ENCODE results near the gene ADGRL1.

Gene ADGRL1

GRCh38 chr19:14106840-14107239 is 99.1 kb downstream of the ADGRL1 start:
- no peak overlapping the region for H3K4me3 ChIP-seq (ENCODE audit: low read depth, low read length)
- in situ Hi-C loops (cut with HindIII; ENCODE audit: low sequenced_read_pairs), result no loop called here
- no peak for TF ChIP-seq CTCF (IDR thresholded peaks at IDR 0.05; ENCODE audit: low read depth, low read length)
- no peak for DNase-seq (ENCODE audit: low read depth, low spot score)

- no peak for TF ChIP-seq CTCF (IDR thresholded peaks at IDR 0.05; ENCODE audit: low read depth, low read length)
- in situ Hi-C loops (cut with HindIII; ENCODE audit: low sequenced_read_pairs), result no loop called here
- no peak for DNase-seq (ENCODE audit: low read depth, low spot score)
- no peak overlapping the region for H3K4me3 ChIP-seq (ENCODE audit: low read depth, low read length)
Observed at GRCh38 chr19:14105680-14106079, 100.3 kb downstream of the ADGRL1 start.

- no peak overlapping the region for H3K4me3 ChIP-seq (ENCODE audit: low read depth, low read length)
- no peak for TF ChIP-seq CTCF (IDR thresholded peaks at IDR 0.05; ENCODE audit: low read depth, low read length)
- in situ Hi-C loops (cut with HindIII; ENCODE audit: low sequenced_read_pairs), result no loop called here
- DNase-seq (ENCODE audit: low read depth, low spot score), result no peak
Observed at GRCh38 chr19:14103310-14103709, 102.7 kb downstream of the ADGRL1 start.

GRCh38 chr19:14102756-14103155 is 103.2 kb downstream of the ADGRL1 start:
- H3K4me3 ChIP-seq (ENCODE audit: low read depth, low read length), result no peak overlapping the region
- DNase-seq (ENCODE audit: low read depth, low spot score), result no peak
- TF ChIP-seq CTCF (IDR thresholded peaks at IDR 0.05; ENCODE audit: low read depth, low read length), result no peak
- in situ Hi-C loops (cut with HindIII; ENCODE audit: low sequenced_read_pairs), result no loop called here

GRCh38 chr19:14102102-14102696 is 103.8 kb downstream of the ADGRL1 start:
- TF ChIP-seq CTCF (IDR thresholded peaks at IDR 0.05; ENCODE audit: low read depth, low read length), result no peak
- DNase-seq (ENCODE audit: low read depth, low spot score), result no peak
- no peak overlapping the region for H3K4me3 ChIP-seq (ENCODE audit: low read depth, low read length)
- in situ Hi-C loops (cut with HindIII; ENCODE audit: low sequenced_read_pairs), result no loop called here

GRCh38 chr19:14101003-14101545 is 104.9 kb downstream of the ADGRL1 start:
- H3K4me3 ChIP-seq (ENCODE audit: low read depth, low read length), result no peak overlapping the region
- in situ Hi-C loops (cut with HindIII; ENCODE audit: low sequenced_read_pairs), result no loop called here
- DNase-seq (ENCODE audit: low read depth, low spot score), result no peak
- TF ChIP-seq CTCF (IDR thresholded peaks at IDR 0.05; ENCODE audit: low read depth, low read length), result no peak
